Fibroblast of pulmonary artery (primary cell): ENCODE measurements around the gene PRKACG.

Experiments
- DNase-seq: peaks from one replicate; pipeline ENCODE4 v3.0.0-alpha.2; 2010; ENCODE audit warnings: low read depth
- H3K4me3 ChIP-seq: replicated peaks from 2 replicates; pipeline ENCODE4 v1.5.1; 2011; ENCODE audit warnings: low read depth, mild to moderate bottlenecking, control low read depth, low read length, moderate library complexity
- TF ChIP-seq, protein P1 (sequence below): IDR thresholded peaks from 2 replicates; pipeline ENCODE4 v1.5.1; 2011; ENCODE audit warnings: mild to moderate bottlenecking, control low read depth, low read length, inconsistent platforms; ENCODE audit errors: missing control alignments

The PRKACG gene

DNA sequence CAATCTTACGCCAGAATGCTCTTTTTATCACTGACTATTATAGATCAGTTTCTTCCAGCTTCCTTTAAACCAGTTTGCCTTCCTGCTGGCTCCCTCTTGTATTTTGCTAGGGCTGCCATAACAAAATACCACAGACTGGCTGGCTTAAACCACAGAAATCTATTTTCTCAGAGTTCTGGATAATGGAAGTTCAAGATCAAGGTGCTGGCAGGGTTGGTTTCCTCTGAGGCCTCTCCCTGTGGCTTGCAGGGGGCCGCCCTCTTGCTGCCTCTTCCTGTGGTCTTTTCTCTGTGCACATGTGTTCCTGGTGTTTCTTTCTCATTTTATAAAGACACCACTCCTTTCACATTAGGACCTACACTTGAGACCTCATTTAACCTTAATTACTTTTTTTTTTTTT is 14.8 kb upstream of the PRKACG start:
- DNase-seq = no peak

DNA sequence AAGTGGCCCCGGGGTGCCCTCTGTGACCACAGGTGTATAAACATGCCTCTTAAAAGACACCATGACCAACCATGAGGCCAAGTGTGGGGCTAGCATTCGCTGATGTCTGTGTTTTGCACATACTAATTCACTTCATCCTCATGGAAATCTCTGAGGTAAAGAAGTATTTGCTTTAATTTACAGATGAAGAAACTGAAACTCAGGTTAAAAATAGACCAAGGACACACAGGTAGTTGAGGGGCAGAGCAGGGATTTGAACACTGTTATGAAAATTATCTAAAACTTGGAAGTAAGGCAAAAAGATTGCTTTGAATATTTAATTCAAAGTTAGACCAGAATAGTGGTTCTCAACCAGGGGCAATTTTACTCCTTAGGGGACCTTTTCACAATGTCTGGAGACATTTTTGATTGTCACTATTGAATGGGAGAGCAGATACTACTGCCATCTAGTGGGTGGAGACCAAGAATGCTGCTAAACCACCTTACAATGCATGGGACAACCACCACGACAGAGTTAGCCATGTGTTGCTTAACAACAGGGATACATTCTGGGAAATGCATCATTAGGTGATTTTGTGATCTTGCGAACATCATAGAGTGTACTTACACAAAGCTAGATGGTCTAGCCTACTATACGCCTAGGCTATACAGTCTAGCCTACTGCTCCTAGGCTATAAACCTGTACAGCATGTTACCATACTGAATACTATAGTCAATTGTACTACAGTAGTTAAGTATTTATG is 13.6 kb upstream of the PRKACG start:
- no peak overlapping the region for H3K4me3 ChIP-seq
- TF ChIP-seq, protein P1, sequence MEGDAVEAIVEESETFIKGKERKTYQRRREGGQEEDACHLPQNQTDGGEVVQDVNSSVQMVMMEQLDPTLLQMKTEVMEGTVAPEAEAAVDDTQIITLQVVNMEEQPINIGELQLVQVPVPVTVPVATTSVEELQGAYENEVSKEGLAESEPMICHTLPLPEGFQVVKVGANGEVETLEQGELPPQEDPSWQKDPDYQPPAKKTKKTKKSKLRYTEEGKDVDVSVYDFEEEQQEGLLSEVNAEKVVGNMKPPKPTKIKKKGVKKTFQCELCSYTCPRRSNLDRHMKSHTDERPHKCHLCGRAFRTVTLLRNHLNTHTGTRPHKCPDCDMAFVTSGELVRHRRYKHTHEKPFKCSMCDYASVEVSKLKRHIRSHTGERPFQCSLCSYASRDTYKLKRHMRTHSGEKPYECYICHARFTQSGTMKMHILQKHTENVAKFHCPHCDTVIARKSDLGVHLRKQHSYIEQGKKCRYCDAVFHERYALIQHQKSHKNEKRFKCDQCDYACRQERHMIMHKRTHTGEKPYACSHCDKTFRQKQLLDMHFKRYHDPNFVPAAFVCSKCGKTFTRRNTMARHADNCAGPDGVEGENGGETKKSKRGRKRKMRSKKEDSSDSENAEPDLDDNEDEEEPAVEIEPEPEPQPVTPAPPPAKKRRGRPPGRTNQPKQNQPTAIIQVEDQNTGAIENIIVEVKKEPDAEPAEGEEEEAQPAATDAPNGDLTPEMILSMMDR = peak; percentile 92
- DNase-seq = peak; percentile 67

More for the DNA sequence above, 14.8 kb upstream of the PRKACG start:
- TF ChIP-seq, protein P1 = no peak
- H3K4me3 ChIP-seq = no peak overlapping the region

DNA sequence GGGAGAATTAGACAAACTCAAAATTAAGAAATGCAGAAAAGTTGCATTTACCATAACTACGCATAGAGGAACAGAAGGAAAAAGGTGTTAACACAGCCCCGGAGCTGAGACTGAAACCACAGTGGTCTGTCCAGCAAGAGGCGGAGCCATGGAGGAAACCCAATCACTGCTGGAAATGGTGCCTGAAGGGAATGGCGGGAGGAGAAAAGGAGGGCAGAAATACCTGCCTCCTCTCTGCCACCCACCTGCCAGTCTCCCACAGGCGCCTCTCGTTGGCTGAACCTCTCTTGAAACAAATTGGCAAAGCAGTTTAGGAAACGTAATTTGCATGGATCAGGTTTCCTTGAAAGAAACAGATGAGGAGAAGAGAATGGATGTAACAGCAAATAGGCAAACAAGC is 9.7 kb upstream of the PRKACG start:
- TF ChIP-seq, protein P1 = no peak
- no peak overlapping the region for H3K4me3 ChIP-seq
- no peak for DNase-seq

DNA sequence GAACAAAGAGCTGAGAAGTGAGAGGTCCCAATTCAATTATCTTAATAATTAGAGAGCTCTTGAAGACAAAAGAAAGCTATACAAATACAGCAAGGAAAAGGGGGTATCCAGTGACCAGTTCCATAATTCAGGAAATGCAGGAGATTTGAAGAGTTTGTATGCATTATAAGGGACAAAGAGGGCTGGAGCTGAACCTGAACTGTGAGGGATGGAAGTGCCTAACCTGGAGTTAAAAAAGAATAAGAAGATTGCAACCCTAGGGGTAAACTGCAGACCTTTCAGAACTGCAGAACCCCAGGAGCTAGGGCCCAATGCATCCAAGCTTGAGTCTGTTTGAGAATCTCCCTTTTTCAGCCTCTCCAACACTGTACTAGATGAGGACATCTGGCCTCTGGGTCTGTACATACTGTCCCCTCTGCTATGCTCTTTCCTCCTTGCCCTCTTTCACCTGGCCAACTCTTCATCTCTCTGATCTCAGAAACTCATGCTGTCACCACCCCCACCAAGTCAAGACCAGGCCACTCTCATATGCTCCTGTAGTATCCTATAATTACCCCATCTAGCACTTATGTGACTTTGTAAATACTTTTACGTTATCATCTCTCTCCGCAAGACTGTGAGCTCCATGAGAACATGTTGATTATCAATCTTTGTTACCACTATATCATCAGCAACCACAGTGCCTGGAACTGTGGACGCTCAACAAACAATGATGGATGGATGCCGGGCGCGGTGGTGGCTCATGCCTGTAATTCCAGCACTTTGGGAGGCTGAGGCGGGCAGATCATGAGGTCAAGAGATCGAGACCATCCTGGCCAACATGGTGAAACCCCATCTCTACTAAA is 6.6 kb upstream of the PRKACG start:
- no peak for DNase-seq
- H3K4me3 ChIP-seq = no peak overlapping the region
- TF ChIP-seq, protein P1 = no peak

DNA sequence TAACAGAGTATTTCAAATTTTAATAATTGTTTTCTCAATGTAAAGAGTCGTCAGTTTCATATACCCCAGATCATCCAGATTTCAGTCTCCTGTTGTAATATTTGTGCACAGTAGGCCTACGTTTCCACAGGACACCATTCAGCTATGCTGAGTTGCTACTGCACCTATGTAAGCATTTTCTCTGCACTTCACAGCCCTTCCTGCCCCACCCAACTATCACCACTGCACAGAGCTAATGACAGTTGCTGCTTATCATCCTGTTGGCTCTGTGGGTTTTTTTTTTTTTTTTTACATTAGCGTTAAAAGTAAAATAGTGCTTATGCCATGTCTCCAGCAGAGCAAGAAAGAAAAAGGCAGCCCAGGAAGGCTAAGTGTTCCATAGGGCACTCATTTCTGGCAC is 5.9 kb upstream of the PRKACG start:
- no peak for DNase-seq
- H3K4me3 ChIP-seq = no peak overlapping the region
- TF ChIP-seq, protein P1 = no peak

DNA sequence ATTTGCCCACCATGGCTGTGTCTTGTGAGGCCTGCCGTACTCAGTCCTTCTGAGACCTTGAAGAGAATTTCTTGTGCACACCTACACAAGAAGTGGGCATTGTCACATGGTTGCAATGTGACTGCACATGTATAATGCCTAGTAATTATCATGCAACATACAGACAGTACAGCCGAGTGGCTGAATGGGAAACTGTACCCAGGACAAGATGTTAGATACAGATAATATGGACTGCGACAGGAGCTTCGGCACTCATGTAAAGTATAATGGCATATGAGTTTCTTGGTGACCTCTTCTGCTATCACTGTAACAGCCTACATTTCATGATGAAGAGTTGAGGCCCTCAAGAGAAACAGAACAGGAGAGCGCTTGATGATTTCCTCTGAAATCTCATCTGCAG is 4.8 kb upstream of the PRKACG start:
- TF ChIP-seq, protein P1 = no peak
- H3K4me3 ChIP-seq = no peak overlapping the region
- DNase-seq = no peak
